Measurements from ENCODE around the gene FHOD3. TPM values are rescaled to one million over a fixed set of nuclear protein-coding genes. Genes with fewer than 3 reads are reported as not detected.

FHOD3 gene
- total RNA-seq, 1 experiment from 2014 or later, result 10.6 TPM

- Histone ChIP-seq H4K20me1 (ENCODE audit: insufficient read depth) (no peaks in the 10 kb centered on the region), H3K9me3 (ENCODE audit: insufficient read depth, low read depth) (no peaks in the 10 kb centered on the region), H2AFZ (no peak overlapping the region), H3K4me3 (no peak overlapping the region), H3K4me2 (no peak overlapping the region), H3K27me3 (ENCODE audit: insufficient read depth, low read depth) (no peaks in the 10 kb centered on the region), H3K9me2 (ENCODE audit: insufficient read depth) (no peaks in the 10 kb centered on the region), H3K27ac (no peak overlapping the region), H3K79me2 (ENCODE audit: low read depth) (no peaks in the 10 kb centered on the region), H3K4me1 (replicated peaks; ENCODE audit: insufficient read depth) (no peaks in the 10 kb centered on the region), H3K36me3 (ENCODE audit: low read depth) (no peaks in the 10 kb centered on the region), H3F3A (ENCODE audit: insufficient read depth, low read depth) (no peaks in the 10 kb centered on the region)
- no peak for TF ChIP-seq CTCF (conservative IDR thresholded peaks at IDR 0.05)
- intact Hi-C loops (cut with micrococcal nuclease; ENCODE audit: unreplicated experiment), result no loop called here
- DNase-seq, result no peak
- ChIA-PET CTCF (no interaction called here), POLR2A (ENCODE audit: unreplicated experiment) (no interaction called here)
- BruUV-seq (replicated peaks), result no TSS peak
These were observed 327.1 kb downstream of the FHOD3 start for GRCh38 chr18:36624451-36625167.

- H3F3A ChIP-seq (ENCODE audit: insufficient read depth, low read depth), result no peaks in the 10 kb centered on the region
- H2AFZ ChIP-seq, result no peak overlapping the region
- no peaks in the 10 kb centered on the region for H3K4me1 ChIP-seq (replicated peaks; ENCODE audit: insufficient read depth)
- no peak for DNase-seq
- H3K4me3 ChIP-seq, result no peak overlapping the region
- no peak overlapping the region for H3K27ac ChIP-seq
- ChIA-PET CTCF (no interaction called here), POLR2A (ENCODE audit: unreplicated experiment) (no interaction called here)
- H3K36me3 ChIP-seq (ENCODE audit: low read depth), result no peaks in the 10 kb centered on the region
- TF ChIP-seq EZH2 (IDR thresholded peaks at IDR 0.05; ENCODE audit: low read depth) (no peak), CTCF (conservative IDR thresholded peaks at IDR 0.05) (no peak)
- H4K20me1 ChIP-seq (ENCODE audit: insufficient read depth), result no peaks in the 10 kb centered on the region
- no peaks in the 10 kb centered on the region for H3K9me2 ChIP-seq (ENCODE audit: insufficient read depth)
- H3K79me2 ChIP-seq (ENCODE audit: low read depth), result no peaks in the 10 kb centered on the region
- no TSS peak for BruUV-seq (replicated peaks)
- H3K9me3 ChIP-seq (ENCODE audit: insufficient read depth, low read depth), result no peaks in the 10 kb centered on the region
- no peak overlapping the region for H3K4me2 ChIP-seq
- intact Hi-C loops (cut with micrococcal nuclease; ENCODE audit: unreplicated experiment), result no loop called here
- H3K27me3 ChIP-seq (ENCODE audit: insufficient read depth, low read depth), result no peaks in the 10 kb centered on the region
These were observed 327.9 kb downstream of the FHOD3 start for GRCh38 chr18:36625386-36625785.

GRCh38 chr18:36627637-36628036, 330.1 kb downstream of the FHOD3 start:
- no peaks in the 10 kb centered on the region for H3K27me3 ChIP-seq (ENCODE audit: insufficient read depth, low read depth)
- H4K20me1 ChIP-seq (ENCODE audit: insufficient read depth), result no peaks in the 10 kb centered on the region
- no peak overlapping the region for H3K4me2 ChIP-seq
- ChIA-PET CTCF (no interaction called here), POLR2A (ENCODE audit: unreplicated experiment) (no interaction called here)
- no peaks in the 10 kb centered on the region for H3F3A ChIP-seq (ENCODE audit: insufficient read depth, low read depth)
- TF ChIP-seq CTCF (conservative IDR thresholded peaks at IDR 0.05) (no peak), EZH2 (IDR thresholded peaks at IDR 0.05; ENCODE audit: low read depth) (no peak)
- H2AFZ ChIP-seq, result no peak overlapping the region
- H3K27ac ChIP-seq, result no peak overlapping the region
- H3K4me1 ChIP-seq (replicated peaks; ENCODE audit: insufficient read depth), result no peaks in the 10 kb centered on the region
- H3K4me3 ChIP-seq, result no peak overlapping the region
- H3K36me3 ChIP-seq (ENCODE audit: low read depth), result no peaks in the 10 kb centered on the region
- intact Hi-C loops (cut with micrococcal nuclease; ENCODE audit: unreplicated experiment), result no loop called here
- no peaks in the 10 kb centered on the region for H3K9me3 ChIP-seq (ENCODE audit: insufficient read depth, low read depth)
- no TSS peak for BruUV-seq (replicated peaks)
- H3K9me2 ChIP-seq (ENCODE audit: insufficient read depth), result no peaks in the 10 kb centered on the region
- H3K79me2 ChIP-seq (ENCODE audit: low read depth), result no peaks in the 10 kb centered on the region
- no peak for DNase-seq

Measured in PC-9 (cell line).